T-helper 2 cell (primary cell): Measurements from ENCODE around the gene MAPK10.

Source experiments
- DNase-seq, 5 experiments: peaks; one replicate each; pipeline versions ENCODE4 v3.0.0 to v3.0.0-alpha.2; 2012 to 2022

The MAPK10 gene

GRCh38 chr4:86272669-86273068, 87.2 kb downstream of the MAPK10 start:
- DNase-seq, result no peak

GRCh38 chr4:86271057-86271456, 88.8 kb downstream of the MAPK10 start:
- no peak for DNase-seq

- no peak for DNase-seq
These were observed 90.5 kb downstream of the MAPK10 start for GRCh38 chr4:86269354-86269753.

- no peak for DNase-seq
These were observed 95.6 kb downstream of the MAPK10 start for GRCh38 chr4:86264241-86264640.

- no peak for DNase-seq
These were observed 98.2 kb downstream of the MAPK10 start for GRCh38 chr4:86261636-86262035.

- DNase-seq, result no peak
These were observed 103.8 kb downstream of the MAPK10 start for GRCh38 chr4:86256086-86256485.

- no peak for DNase-seq
These were observed 109.2 kb downstream of the MAPK10 start for GRCh38 chr4:86250619-86251018.

GRCh38 chr4:86250006-86250405, 109.8 kb downstream of the MAPK10 start:
- DNase-seq, result no peak

GRCh38 chr4:86249074-86249473, 110.8 kb downstream of the MAPK10 start:
- DNase-seq, result no peak

GRCh38 chr4:86247906-86248305, 111.9 kb downstream of the MAPK10 start:
- DNase-seq, result no peak

GRCh38 chr4:86247320-86247719, 112.5 kb downstream of the MAPK10 start:
- DNase-seq, result no peak

- DNase-seq, result no peak
These were observed 116.1 kb downstream of the MAPK10 start for GRCh38 chr4:86243750-86244149.

- DNase-seq, result no peak
These were observed 117.2 kb downstream of the MAPK10 start for GRCh38 chr4:86242677-86243076.

- DNase-seq, result no peak
These were observed 124.3 kb downstream of the MAPK10 start for GRCh38 chr4:86235549-86235948.

GRCh38 chr4:86233681-86234080, 126.2 kb downstream of the MAPK10 start:
- no peak for DNase-seq

- no peak for DNase-seq
These were observed 126.8 kb downstream of the MAPK10 start for GRCh38 chr4:86233090-86233489.

- DNase-seq, result peak in 1 of 5 experiments; percentile 8
These were observed 136.4 kb downstream of the MAPK10 start for GRCh38 chr4:86223472-86223871.

GRCh38 chr4:86221002-86221401, 138.9 kb downstream of the MAPK10 start:
- DNase-seq, result no peak

GRCh38 chr4:86220121-86220520, 139.7 kb downstream of the MAPK10 start:
- DNase-seq, result no peak

- no peak for DNase-seq
These were observed 140.9 kb downstream of the MAPK10 start for GRCh38 chr4:86218746-86219473.

- DNase-seq, result no peak
These were observed 156.7 kb downstream of the MAPK10 start for GRCh38 chr4:86203176-86203575.

- no peak for DNase-seq
These were observed 174.2 kb downstream of the MAPK10 start for GRCh38 chr4:86185659-86186058.

GRCh38 chr4:86184901-86185285, 175.0 kb downstream of the MAPK10 start:
- no peak for DNase-seq

- no peak for DNase-seq
These were observed 175.5 kb downstream of the MAPK10 start for GRCh38 chr4:86184216-86184900.

GRCh38 chr4:86181585-86181984, 178.3 kb downstream of the MAPK10 start:
- DNase-seq, result no peak
